A673 (cell line): ENCODE data around the gene MRPL37.

Experiments
- EZH2 ChIP-seq: fragments of 200-600 bp; sonication (generic); IDR thresholded peaks from 2 replicates; pipeline ENCODE4 v1.6.1; 2017; ENCODE audit warnings: borderline replicate concordance, low read depth, mild to moderate bottlenecking, mixed read lengths, antibody characterized with exemption, low read length; ENCODE audit not compliant: poor library complexity, severe bottlenecking
- TF ChIP-seq, protein P1 (sequence below): fragments of 300-800, 200-600 bp; sonication (generic); conservative IDR thresholded peaks from 2 replicates; pipeline ENCODE4 v1.5.1; 2017; ENCODE audit warnings: low read depth, mild to moderate bottlenecking, antibody characterized with exemption, low read length, moderate library complexity, mixed read lengths

- TF ChIP-seq, protein P1, sequence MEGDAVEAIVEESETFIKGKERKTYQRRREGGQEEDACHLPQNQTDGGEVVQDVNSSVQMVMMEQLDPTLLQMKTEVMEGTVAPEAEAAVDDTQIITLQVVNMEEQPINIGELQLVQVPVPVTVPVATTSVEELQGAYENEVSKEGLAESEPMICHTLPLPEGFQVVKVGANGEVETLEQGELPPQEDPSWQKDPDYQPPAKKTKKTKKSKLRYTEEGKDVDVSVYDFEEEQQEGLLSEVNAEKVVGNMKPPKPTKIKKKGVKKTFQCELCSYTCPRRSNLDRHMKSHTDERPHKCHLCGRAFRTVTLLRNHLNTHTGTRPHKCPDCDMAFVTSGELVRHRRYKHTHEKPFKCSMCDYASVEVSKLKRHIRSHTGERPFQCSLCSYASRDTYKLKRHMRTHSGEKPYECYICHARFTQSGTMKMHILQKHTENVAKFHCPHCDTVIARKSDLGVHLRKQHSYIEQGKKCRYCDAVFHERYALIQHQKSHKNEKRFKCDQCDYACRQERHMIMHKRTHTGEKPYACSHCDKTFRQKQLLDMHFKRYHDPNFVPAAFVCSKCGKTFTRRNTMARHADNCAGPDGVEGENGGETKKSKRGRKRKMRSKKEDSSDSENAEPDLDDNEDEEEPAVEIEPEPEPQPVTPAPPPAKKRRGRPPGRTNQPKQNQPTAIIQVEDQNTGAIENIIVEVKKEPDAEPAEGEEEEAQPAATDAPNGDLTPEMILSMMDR, result no peak
- TF ChIP-seq EZH2, result no peak
Observed at GRCh38 chr1:54248966-54249365, 49.0 kb downstream of the MRPL37 start.
